ENCODE results near the gene FRMD1. TPM values are rescaled to one million over a fixed set of nuclear protein-coding genes. Genes with fewer than 3 reads are reported as not detected.

The FRMD1 gene
- total RNA-seq, 1 experiment from 2014 or later: not detected

DNA sequence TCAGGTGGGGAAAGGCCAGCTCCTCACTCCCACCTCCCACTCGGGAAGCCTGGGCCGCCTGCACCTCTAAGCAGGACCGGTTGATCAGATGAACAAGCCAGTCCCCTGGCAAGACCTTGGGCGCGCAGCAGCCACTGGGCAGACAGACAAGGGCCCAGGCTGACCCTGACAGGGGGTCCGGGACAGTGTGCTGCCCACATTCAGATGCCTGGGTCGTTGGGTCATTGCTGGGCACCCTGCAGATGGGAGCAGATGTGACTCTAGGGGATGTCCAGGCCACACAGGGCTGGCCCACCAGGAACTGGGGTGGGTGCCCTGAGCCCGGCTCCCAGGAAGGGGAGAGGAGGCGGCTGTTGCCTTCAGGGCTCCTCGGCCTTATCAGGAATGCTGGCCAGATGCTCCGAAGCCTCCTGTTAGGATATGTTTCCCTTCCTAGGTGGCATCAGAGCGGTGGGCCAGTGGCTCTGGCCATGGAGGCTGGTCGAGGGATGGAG lies 17.3 kb upstream of the FRMD1 start:
- no peaks in the 10 kb centered on the region for H3K27me3 ChIP-seq (ENCODE audit: insufficient read depth, low read length)
- H3K9me3 ChIP-seq (ENCODE audit: control insufficient read depth in 1 of 2, insufficient read depth in 1 of 2, low read depth in 1 of 2, low read length in 2 of 2): no peaks in the 10 kb centered on the region
- H3K9me2 ChIP-seq (ENCODE audit: insufficient read depth): no peaks in the 10 kb centered on the region
- no peaks in the 10 kb centered on the region for H4K20me1 ChIP-seq (ENCODE audit: insufficient read depth)
- no peak overlapping the region for H3K27ac ChIP-seq (ENCODE audit: low read depth, low read length)
- H3K79me2 ChIP-seq (ENCODE audit: insufficient read depth, low read length): no peaks in the 10 kb centered on the region
- ChIA-PET CTCF (no interaction called here), RAD21 (ENCODE audit: low non-redundant PET in 1 of 2, low total read pairs in 2 of 2, uncharacterized antibody in 2 of 2, unreplicated experiment in 2 of 2) (no interaction called here), POLR2A (no interaction called here)
- no peaks in the 10 kb centered on the region for H3K36me3 ChIP-seq (ENCODE audit: control insufficient read depth in 1 of 2, insufficient read depth in 2 of 2, low read length in 2 of 2)
- intact Hi-C loops (cut with micrococcal nuclease): no loop called here
- no peak overlapping the region for H2AFZ ChIP-seq (ENCODE audit: low read depth, low read length, poor library complexity, severe bottlenecking)
- H3K4me2 ChIP-seq (ENCODE audit: low read length): no peak overlapping the region
- no peaks in the 10 kb centered on the region for H3K4me1 ChIP-seq (ENCODE audit: control insufficient read depth in 1 of 2, insufficient read depth in 2 of 2, low read length in 2 of 2)
- H3K9ac ChIP-seq (ENCODE audit: low read length): no peak overlapping the region
- TF ChIP-seq ELF1 (IDR thresholded peaks at IDR 0.05; ENCODE audit: borderline replicate concordance, low read depth): no peak
- no TSS peak for BruUV-seq (replicated peaks)
- H3K4me3 ChIP-seq (replicated peaks in 1 of 2; ENCODE audit: low read depth in 1 of 2, low read length in 2 of 2): no peak overlapping the region
- ATAC-seq (no peak), DNase-seq (ENCODE audit: low read depth, low spot score) (no peak)

DNA sequence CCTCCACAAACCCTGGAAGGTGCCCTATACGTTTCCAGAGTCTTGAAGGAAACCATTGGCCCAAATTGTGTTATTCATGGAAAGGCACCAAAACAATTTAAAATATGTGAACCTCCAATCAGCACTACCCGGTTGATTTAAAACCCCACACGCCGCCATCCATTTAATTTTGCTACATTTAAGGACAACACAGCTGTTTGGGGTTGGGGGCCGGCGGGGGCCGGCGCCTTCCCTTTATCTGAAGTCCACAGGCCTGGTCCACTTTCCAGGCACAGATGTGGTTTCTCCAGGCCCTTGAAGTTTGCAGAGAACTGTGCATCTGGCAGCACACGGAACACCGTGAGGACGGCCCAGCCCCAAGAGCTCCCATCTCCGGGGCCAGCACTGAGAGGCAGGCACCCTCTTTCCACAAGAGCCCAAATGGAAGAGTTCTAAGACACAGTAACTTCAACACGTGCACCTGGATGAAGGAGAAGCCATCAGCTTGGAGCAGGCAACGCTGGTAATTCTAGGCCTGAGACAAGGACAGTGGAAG lies 16.8 kb upstream of the FRMD1 start:
- Histone ChIP-seq H3K79me2 (ENCODE audit: insufficient read depth, low read length) (no peaks in the 10 kb centered on the region), H3K27ac (ENCODE audit: low read depth, low read length) (no peak overlapping the region), H3K9me2 (ENCODE audit: insufficient read depth) (no peaks in the 10 kb centered on the region), H3K9me3 (ENCODE audit: control insufficient read depth in 1 of 2, insufficient read depth in 1 of 2, low read depth in 1 of 2, low read length in 2 of 2) (no peaks in the 10 kb centered on the region), H3K4me1 (ENCODE audit: control insufficient read depth in 1 of 2, insufficient read depth in 2 of 2, low read length in 2 of 2) (no peaks in the 10 kb centered on the region), H3K27me3 (ENCODE audit: insufficient read depth, low read length) (no peaks in the 10 kb centered on the region), H2AFZ (ENCODE audit: low read depth, low read length, poor library complexity, severe bottlenecking) (no peak overlapping the region), H3K4me2 (ENCODE audit: low read length) (no peak overlapping the region), H3K9ac (ENCODE audit: low read length) (no peak overlapping the region), H3K4me3 (replicated peaks in 1 of 2; ENCODE audit: low read depth in 1 of 2, low read length in 2 of 2) (no peak overlapping the region), H4K20me1 (ENCODE audit: insufficient read depth) (no peaks in the 10 kb centered on the region), H3K36me3 (ENCODE audit: control insufficient read depth in 1 of 2, insufficient read depth in 2 of 2, low read length in 2 of 2) (no peaks in the 10 kb centered on the region)
- ChIA-PET RAD21 (ENCODE audit: low non-redundant PET in 1 of 2, low total read pairs in 2 of 2, uncharacterized antibody in 2 of 2, unreplicated experiment in 2 of 2) (no interaction called here), POLR2A (no interaction called here), CTCF (no interaction called here)
- ATAC-seq (no peak), DNase-seq (ENCODE audit: low read depth, low spot score) (no peak)
- intact Hi-C loops (cut with micrococcal nuclease): no loop called here
- BruUV-seq (replicated peaks): no TSS peak
- TF ChIP-seq YY1 (IDR thresholded peaks at IDR 0.05; ENCODE audit: extremely low read depth, insufficient replicate concordance, low read depth, low read length): no peak
- TF ChIP-seq, protein P1, sequence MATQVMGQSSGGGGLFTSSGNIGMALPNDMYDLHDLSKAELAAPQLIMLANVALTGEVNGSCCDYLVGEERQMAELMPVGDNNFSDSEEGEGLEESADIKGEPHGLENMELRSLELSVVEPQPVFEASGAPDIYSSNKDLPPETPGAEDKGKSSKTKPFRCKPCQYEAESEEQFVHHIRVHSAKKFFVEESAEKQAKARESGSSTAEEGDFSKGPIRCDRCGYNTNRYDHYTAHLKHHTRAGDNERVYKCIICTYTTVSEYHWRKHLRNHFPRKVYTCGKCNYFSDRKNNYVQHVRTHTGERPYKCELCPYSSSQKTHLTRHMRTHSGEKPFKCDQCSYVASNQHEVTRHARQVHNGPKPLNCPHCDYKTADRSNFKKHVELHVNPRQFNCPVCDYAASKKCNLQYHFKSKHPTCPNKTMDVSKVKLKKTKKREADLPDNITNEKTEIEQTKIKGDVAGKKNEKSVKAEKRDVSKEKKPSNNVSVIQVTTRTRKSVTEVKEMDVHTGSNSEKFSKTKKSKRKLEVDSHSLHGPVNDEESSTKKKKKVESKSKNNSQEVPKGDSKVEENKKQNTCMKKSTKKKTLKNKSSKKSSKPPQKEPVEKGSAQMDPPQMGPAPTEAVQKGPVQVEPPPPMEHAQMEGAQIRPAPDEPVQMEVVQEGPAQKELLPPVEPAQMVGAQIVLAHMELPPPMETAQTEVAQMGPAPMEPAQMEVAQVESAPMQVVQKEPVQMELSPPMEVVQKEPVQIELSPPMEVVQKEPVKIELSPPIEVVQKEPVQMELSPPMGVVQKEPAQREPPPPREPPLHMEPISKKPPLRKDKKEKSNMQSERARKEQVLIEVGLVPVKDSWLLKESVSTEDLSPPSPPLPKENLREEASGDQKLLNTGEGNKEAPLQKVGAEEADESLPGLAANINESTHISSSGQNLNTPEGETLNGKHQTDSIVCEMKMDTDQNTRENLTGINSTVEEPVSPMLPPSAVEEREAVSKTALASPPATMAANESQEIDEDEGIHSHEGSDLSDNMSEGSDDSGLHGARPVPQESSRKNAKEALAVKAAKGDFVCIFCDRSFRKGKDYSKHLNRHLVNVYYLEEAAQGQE (IDR thresholded peaks at IDR 0.05; ENCODE audit: low read depth): no peak
- no peak for TF ChIP-seq SRF (IDR thresholded peaks at IDR 0.05; ENCODE audit: low read depth)

Measured in HCT116 (cell line).